B cell (primary cell): ENCODE measurements around the gene TDO2.

Source experiments
- CTCF ChIP-seq: fragments of 200-600 bp; IDR thresholded peaks from one replicate; pipeline ENCODE4 v1.8.0; 2022; ENCODE audit warnings: antibody characterized with exemption, mild to moderate bottlenecking
- EZH2 ChIP-seq: IDR thresholded peaks from 2 replicates; pipeline ENCODE4 v1.6.1; 2012; ENCODE audit warnings: borderline replicate concordance, low read depth, mild to moderate bottlenecking, moderate library complexity, low read length; ENCODE audit not compliant: insufficient read depth, poor library complexity, severe bottlenecking

GRCh38 chr4:155948541-155948940 is 45.0 kb downstream of the TDO2 start:
- TF ChIP-seq CTCF = no peak
- no peak for TF ChIP-seq EZH2
